ENCODE measurements around the gene U2SURP. TPM values are rescaled to one million over a fixed set of nuclear protein-coding genes. Genes with fewer than 3 reads are reported as not detected.

The U2SURP gene
- total RNA-seq, 2 experiments from 2014 or later, result 164 to 179 TPM

- intact Hi-C loops (cut with DNase I, micrococcal nuclease), result no loop called here
- no peak for TF ChIP-seq CTCF (IDR thresholded peaks at IDR 0.05)
- Histone ChIP-seq H3K27me3 (ENCODE audit: control insufficient read depth in 1 of 2, insufficient read depth in 2 of 2, low read length in 2 of 2) (no peaks in the 10 kb centered on the region), H3K9me3 (ENCODE audit: control insufficient read depth in 1 of 2, insufficient read depth in 1 of 2, low read length in 2 of 2) (no peaks in the 10 kb centered on the region), H3K4me1 (ENCODE audit: insufficient read depth, low read length) (no peaks in the 10 kb centered on the region), H3K4me3 (ENCODE audit: low read length) (no peak overlapping the region), H3K36me3 (ENCODE audit: insufficient read depth, low read length) (no peaks in the 10 kb centered on the region), H3K27ac (ENCODE audit: low read depth in 1 of 2, low read length in 2 of 2) (no peak overlapping the region)
- no peaks in the 10 kb centered on the region for H3K36me3 Mint-ChIP-seq (ENCODE audit: low read depth)
- H3K27ac Mint-ChIP-seq, result no peak overlapping the region
- no peaks in the 10 kb centered on the region for H3K9me3 Mint-ChIP-seq
- ATAC-seq (ENCODE audit: poor library complexity), result no peak
- no peaks in the 10 kb centered on the region for H3K4me1 Mint-ChIP-seq (ENCODE audit: low read depth)
- H3K4me3 Mint-ChIP-seq, result no peak overlapping the region
- ChIA-PET POLR2A (no interaction called here), CTCF (no interaction called here)
- no peak for DNase-seq
- no peaks in the 10 kb centered on the region for H3K27me3 Mint-ChIP-seq
Observed at GRCh38 chr3:143088835-143089234, 87.5 kb downstream of the U2SURP start.

DNA sequence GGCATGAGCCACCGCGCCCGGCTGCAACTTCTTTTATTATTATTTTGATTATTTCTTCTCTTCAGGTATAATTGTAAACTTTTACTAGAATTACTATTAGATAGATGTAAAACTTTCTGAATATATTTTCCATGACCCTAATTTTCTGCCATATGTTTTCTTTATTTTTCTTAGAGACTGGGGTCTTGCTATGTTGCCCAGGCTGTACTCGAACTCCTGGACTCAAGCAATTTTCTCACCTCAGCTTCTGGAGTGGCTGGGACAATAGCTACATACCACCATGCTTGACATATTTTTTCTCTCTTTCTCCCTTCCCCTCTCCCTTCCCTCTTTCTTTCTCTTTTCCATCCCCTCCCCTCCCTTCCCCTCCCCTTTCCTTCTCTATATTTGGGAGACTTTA is 88.6 kb downstream of the U2SURP start:
- Histone ChIP-seq H3K27me3 (ENCODE audit: control insufficient read depth in 1 of 2, insufficient read depth in 2 of 2, low read length in 2 of 2) (no peaks in the 10 kb centered on the region), H3K4me3 (ENCODE audit: low read length) (no peak overlapping the region), H3K36me3 (ENCODE audit: insufficient read depth, low read length) (no peaks in the 10 kb centered on the region), H3K9me3 (ENCODE audit: control insufficient read depth in 1 of 2, insufficient read depth in 1 of 2, low read length in 2 of 2) (peaks cover 0 to under 1% of the 10 kb centered on the region in 2 experiments), H3K27ac (ENCODE audit: low read depth in 1 of 2, low read length in 2 of 2) (no peak overlapping the region), H3K4me1 (ENCODE audit: insufficient read depth, low read length) (no peaks in the 10 kb centered on the region)
- TF ChIP-seq CTCF (IDR thresholded peaks at IDR 0.05), result no peak
- CTCF ChIA-PET, result interaction anchor here (1.6 kb wide), 1 partner anchor 8 kb away, joined by 3 read pairs; no protein-coding TSS in a partner anchor
- H3K4me3 Mint-ChIP-seq, result no peak overlapping the region
- intact Hi-C loops (cut with DNase I, micrococcal nuclease), result no loop called here
- no peaks in the 10 kb centered on the region for H3K27me3 Mint-ChIP-seq
- DNase-seq (no peak), ATAC-seq (ENCODE audit: poor library complexity) (no peak)
- POLR2A ChIA-PET, result no interaction called here
- no peak overlapping the region for H3K27ac Mint-ChIP-seq
- H3K4me1 Mint-ChIP-seq (ENCODE audit: low read depth), result no peaks in the 10 kb centered on the region
- no peaks in the 10 kb centered on the region for H3K9me3 Mint-ChIP-seq
- no peaks in the 10 kb centered on the region for H3K36me3 Mint-ChIP-seq (ENCODE audit: low read depth)

DNA sequence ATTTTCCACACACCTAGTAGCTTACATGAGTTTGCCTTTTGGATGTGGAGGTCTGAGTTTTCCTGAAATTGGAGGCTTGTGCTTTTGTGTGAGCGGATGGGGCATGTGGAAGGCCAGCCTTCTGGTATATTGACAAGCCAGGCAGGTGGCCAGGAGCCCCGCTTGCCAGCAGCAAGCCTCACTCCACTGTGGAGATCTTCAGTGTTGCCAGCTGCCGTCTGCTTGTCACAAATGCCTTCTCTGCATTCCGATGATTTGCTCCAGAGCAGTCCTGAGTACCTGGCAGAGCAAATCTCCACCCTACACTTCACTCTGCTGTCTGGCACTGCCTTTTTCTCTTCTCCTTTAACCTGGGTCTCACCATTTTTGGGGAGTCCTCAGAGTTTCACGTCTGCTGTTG is 89.1 kb downstream of the U2SURP start:
- POLR2A ChIA-PET, result no interaction called here
- Histone ChIP-seq H3K27me3 (ENCODE audit: control insufficient read depth in 1 of 2, insufficient read depth in 2 of 2, low read length in 2 of 2) (no peaks in the 10 kb centered on the region), H3K4me1 (ENCODE audit: insufficient read depth, low read length) (no peaks in the 10 kb centered on the region), H3K27ac (ENCODE audit: low read depth in 1 of 2, low read length in 2 of 2) (no peak overlapping the region), H3K9me3 (ENCODE audit: control insufficient read depth in 1 of 2, insufficient read depth in 1 of 2, low read length in 2 of 2) (peaks cover 0 to 5% of the 10 kb centered on the region in 2 experiments), H3K4me3 (ENCODE audit: low read length) (no peak overlapping the region), H3K36me3 (ENCODE audit: insufficient read depth, low read length) (no peaks in the 10 kb centered on the region)
- no peak overlapping the region for H3K27ac Mint-ChIP-seq
- DNase-seq (no peak), ATAC-seq (ENCODE audit: poor library complexity) (no peak)
- no peaks in the 10 kb centered on the region for H3K36me3 Mint-ChIP-seq (ENCODE audit: low read depth)
- TF ChIP-seq CTCF (IDR thresholded peaks at IDR 0.05), result no peak
- no peaks in the 10 kb centered on the region for H3K27me3 Mint-ChIP-seq
- H3K9me3 Mint-ChIP-seq, result no peaks in the 10 kb centered on the region
- intact Hi-C loops (cut with DNase I, micrococcal nuclease), result no loop called here
- CTCF ChIA-PET, result interaction anchor here (1.6 kb wide), 1 partner anchor 9 kb away, joined by 3 read pairs; no protein-coding TSS in a partner anchor
- H3K4me1 Mint-ChIP-seq (ENCODE audit: low read depth), result no peaks in the 10 kb centered on the region
- no peak overlapping the region for H3K4me3 Mint-ChIP-seq
